IPS-NIHi7 (cell line): Measurements from ENCODE around the gene PARL.
"Not testable (repeated sequence)": the region's sequence is repeated elsewhere in the genome, so short reads cannot be mapped to it uniquely, and the experiment has no call there.

Experiments used
- DNase-seq: peaks from one replicate; pipeline ENCODE4 v3.0.0; 2012; ENCODE audit warnings: mixed read lengths; ENCODE audit errors: extremely low spot score

The PARL gene

DNA sequence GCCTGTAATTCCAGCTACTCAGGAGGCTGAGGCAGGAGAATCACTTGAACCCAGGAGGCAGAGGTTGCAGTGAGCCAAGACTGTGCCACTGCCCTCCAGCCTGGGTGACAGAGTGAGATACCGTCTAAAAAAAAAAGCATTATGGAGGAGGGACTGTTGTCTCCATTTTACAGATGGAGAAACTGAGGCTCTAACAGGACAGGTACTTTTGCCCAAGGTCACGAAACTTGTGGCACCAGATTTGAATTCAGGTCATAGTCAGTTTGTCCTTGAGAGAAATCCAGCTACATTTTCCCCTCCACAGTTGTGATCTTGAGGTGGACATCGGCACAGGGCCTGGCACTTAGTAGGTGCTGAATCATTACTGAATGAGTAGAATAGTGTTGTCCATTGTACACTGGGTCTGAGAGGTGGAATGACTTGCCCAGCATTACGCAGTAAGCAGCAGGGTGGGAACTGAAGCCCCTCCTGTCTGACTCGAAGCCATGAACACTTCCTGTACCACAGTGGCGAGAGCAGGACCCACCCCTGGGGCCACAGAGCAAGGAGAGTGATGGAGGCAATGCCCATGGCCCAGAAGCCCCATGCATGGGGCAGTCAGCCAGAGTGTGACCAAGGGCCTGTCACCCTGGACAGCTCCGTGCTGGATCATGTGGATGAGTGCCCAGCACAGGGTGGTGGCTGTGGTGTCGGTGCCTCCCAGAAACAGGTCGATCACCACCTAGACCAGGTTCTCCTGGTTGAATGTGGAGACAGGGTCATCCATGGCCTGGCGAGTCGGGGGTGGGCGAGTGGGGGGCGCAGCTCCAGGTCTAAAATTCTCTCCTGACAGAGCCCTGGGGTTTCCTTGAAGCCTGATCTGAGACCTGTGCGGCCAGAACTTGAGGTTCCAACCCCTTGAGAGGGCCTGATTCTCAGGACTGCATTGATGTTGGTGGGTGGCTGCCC lies 20.4 kb upstream of the PARL start:
- no peak for DNase-seq

DNA sequence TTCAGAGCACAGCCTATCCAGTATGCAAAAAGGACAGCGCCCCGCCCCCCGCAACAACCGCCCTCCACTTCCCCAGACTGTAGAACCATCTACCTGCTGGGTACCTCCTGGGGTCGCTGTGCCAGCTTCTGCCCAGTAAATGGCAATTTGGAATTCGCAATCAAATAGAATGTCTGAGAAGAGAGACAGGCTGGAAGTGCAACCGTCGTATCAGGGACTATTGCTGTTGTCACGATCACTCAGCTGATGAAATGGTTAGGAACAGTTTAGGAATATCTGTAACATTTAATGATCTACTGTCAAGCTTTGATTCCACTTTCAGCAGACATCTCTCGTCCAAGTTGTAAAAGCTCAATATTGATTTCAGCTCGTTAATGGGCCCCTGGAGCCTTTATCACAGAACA lies 13.3 kb upstream of the PARL start:
- DNase-seq = peak; percentile 13

DNA sequence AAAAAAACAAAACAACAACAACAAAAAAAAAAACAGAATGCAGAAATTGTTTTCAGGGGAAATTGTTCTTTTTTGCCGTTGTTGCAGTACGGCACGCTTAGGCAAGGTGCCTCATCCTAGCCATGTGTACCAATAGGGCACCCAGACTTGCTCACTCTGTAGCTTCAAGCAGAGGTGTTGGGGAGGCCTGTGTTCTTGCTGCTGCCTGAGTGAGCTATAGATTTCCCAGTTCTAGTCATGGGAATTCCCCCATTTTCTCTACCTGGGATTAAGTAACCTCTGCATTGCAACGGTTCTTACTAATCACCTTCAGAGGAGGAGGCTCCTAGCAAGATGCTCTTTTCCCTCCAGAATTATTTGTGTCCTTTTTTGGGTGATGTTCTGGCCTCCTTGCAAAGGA lies 12.9 kb upstream of the PARL start:
- no peak for DNase-seq

- DNase-seq = no peak
Measured at GRCh38 chr3:183896610-183897009, 11.9 kb upstream of the PARL start.

DNA sequence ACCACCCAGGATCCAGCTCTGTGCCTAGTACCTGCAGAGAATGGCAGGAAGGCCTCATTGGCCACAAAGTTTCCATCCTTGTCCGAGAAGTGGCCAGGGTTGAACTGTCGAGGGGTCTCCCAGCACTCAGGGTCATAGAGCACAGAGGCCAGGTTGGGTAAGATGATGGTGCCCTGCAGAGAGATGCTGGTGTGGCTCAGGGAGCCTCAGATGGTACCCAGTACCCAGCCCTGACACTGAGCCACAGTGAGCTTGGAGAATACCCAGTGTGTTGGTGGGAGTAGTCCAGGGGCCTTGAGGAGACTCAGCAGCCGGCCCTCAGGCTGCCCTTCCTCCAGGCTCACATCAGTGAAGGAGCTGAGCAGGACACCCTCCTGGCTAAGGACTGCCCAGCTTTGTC lies 11.5 kb upstream of the PARL start:
- DNase-seq = no peak

- DNase-seq = no peak
Measured at GRCh38 chr3:183895774-183896173, 11.1 kb upstream of the PARL start.

- DNase-seq = peak; percentile 84
Measured at GRCh38 chr3:183895296-183895695, 10.6 kb upstream of the PARL start.

GRCh38 chr3:183892610-183893214 lies 8.0 kb upstream of the PARL start:
- no peak for DNase-seq

DNA sequence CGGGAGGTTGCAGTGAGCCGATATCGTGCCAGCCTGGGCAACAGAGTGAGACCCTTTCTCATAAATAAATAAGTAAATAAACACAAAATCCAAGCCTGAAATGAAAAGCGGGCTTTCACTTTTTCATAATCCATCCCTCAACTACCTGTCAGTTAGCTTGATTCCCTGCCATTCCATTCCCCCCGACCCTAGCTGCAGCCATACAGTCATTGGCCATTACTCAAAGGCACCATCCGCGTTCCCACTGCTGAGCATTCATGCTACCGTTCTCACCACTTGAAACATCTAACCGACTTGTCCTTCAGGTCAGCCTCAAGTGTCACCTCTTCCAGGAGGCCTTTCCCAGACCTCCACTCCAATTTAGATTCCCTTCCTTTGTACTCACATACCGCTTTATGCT lies 1.1 kb upstream of the PARL start:
- no peak for DNase-seq

DNA sequence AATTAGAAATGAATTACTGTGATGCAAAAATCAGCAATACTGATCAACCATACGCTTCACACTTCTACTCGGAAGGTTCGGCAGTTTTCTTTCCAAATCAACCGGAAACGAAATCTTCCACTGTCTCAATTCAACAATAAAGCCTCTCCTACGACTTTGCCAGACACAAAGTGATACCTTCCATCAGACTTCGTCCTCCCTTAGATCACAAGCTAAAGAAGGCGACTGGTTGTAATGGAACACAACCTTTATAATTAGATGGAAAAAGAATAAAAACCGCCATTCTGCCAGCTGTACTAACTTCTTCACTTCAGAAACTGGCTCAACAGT lies 618 bp downstream of the PARL start:
- DNase-seq = no peak

GRCh38 chr3:183883291-183884096 lies 1.2 kb downstream of the PARL start:
- no peak for DNase-seq

GRCh38 chr3:183880121-183880520 lies 4.6 kb downstream of the PARL start:
- DNase-seq = no peak

- no peak for DNase-seq
Measured at GRCh38 chr3:183879243-183879642, 5.4 kb downstream of the PARL start.

- DNase-seq = no peak
Measured at GRCh38 chr3:183878071-183878470, 6.6 kb downstream of the PARL start.

DNA sequence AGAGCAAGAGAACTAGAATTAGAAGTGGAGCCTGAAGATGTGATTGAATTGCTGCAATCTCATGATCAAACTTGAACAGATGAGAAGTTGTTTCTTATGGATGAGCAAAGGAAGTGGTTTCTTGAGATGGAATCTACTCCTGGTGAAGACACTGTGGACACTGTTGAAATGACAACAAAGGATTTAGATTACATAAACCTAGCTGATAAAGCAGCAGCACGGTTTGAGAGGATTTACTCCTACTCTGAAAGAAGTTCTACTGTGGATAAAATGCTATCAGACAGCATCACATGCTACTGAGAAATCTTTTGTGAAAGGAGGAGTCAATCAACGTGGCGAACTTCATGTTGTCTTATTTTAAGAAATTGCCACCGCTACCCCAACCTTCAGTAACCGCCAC lies 7.5 kb downstream of the PARL start:
- not testable (repeated sequence) for DNase-seq

DNA sequence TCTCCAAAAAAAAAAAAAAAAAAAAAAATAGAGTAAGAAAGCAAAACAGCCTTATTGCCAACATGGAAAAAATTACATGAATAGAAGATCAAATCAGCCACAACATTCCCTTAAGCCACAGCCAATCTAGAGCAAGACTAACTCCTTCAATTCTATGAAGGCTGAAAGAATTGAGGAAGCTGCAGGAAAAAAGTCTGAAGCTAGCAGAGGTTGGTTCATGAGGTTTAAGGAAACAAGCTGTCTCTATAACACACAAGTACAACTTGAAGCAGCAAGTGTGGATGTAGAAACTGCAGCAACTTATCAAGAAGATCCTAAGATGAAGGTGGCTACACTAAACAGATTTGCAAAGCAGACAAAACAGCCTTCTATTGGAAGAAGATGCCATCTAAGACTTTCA lies 9.3 kb downstream of the PARL start:
- no peak for DNase-seq

DNA sequence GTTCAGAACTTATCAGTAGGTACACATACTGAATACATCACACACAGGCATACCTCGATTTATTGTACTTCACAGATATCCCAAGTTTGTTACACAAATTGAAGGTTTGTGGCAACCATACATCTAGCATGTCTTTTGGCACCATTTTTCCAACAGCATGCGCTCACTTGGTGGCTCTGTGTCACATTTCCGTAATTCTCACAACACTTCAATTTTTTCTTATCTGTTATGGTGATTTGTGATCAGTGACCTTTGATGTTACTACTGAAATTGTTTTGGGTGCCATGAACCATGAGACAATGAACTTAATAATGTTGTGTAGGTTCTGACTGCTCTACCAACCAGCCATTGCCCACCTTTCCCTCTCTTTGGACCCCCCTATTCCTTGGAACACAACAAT lies 10.8 kb downstream of the PARL start:
- DNase-seq = no peak

DNA sequence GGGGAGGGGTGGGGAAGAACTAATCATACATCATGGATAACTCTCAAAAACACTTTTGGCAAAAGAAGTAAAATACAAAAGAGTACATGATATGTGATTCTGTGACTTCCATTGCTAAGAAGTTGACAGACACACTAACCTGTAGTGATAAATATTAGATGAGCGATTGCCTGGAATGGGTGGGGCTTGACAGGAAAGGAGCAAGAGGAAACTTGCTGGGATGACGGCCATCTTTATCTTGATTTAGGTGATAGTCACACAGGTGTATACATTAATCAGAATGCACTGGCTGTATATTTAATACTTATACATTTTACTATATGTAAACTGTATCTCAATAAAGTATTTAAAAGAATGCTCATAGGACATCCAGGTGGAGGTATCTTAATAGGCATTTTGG lies 13.1 kb downstream of the PARL start:
- no peak for DNase-seq

- no peak for DNase-seq
Measured at GRCh38 chr3:183870563-183870962, 14.1 kb downstream of the PARL start.

DNA sequence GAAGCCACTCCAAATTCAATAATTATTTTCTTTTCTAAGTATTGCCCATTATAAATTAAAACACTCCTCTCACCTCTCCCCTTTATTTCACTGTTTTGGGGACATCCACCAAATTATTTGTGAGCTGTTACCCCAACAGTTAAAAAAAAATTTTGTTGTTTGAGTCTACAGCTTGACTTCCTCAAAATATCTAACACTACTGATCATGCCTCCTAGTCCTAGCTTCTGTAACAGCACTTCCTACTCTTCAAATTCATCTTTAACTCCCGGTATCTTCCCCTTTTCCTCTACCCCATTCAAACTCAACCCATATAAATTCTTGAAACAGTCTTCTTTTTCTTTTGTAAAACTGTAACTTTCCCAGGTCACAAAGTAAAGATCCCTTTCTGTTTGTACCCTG lies 15.9 kb downstream of the PARL start:
- no peak for DNase-seq

DNA sequence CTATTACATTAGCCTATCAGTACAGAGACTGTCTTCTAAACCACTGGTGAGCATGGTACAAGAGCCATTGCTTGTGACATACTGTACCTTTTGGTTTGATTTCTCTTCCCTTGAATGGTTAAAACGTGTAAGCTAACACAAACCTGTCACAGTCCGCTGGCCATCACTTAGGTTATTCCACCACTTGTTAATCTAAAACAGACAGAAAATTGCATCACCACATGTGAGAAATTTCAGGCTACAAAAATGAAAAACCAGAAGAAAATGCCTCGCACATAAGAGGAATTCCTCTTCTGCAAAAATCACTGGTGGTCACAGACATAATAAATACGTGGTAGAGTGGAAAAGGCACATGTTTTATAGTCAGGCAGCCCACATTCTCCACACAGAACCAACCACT lies 22.1 kb downstream of the PARL start:
- no peak for DNase-seq

GRCh38 chr3:183857863-183858262 lies 26.8 kb downstream of the PARL start:
- no peak for DNase-seq
